Fibroblast of lung (primary cell): ENCODE measurements around the gene STAT4.

Source experiments
- EZH2 ChIP-seq: IDR thresholded peaks from 2 replicates; pipeline ENCODE4 v1.5.1; 2012; ENCODE audit warnings: low read length, control low read depth, mild to moderate bottlenecking; ENCODE audit errors: missing control alignments
- TF ChIP-seq, protein P1 (sequence below), 2 donors: IDR thresholded peaks in 1 of 2; conservative IDR thresholded peaks in 1 of 2; 1 replicate in 1 of 2; 2 replicates in 1 of 2; pipeline ENCODE4 v1.5.1; 2011 to 2012; ENCODE audit warnings: low read length in 2 of 2, control low read depth in 1 of 2, inconsistent platforms in 1 of 2, low read depth in 1 of 2, mild to moderate bottlenecking in 1 of 2

- TF ChIP-seq, protein P1, sequence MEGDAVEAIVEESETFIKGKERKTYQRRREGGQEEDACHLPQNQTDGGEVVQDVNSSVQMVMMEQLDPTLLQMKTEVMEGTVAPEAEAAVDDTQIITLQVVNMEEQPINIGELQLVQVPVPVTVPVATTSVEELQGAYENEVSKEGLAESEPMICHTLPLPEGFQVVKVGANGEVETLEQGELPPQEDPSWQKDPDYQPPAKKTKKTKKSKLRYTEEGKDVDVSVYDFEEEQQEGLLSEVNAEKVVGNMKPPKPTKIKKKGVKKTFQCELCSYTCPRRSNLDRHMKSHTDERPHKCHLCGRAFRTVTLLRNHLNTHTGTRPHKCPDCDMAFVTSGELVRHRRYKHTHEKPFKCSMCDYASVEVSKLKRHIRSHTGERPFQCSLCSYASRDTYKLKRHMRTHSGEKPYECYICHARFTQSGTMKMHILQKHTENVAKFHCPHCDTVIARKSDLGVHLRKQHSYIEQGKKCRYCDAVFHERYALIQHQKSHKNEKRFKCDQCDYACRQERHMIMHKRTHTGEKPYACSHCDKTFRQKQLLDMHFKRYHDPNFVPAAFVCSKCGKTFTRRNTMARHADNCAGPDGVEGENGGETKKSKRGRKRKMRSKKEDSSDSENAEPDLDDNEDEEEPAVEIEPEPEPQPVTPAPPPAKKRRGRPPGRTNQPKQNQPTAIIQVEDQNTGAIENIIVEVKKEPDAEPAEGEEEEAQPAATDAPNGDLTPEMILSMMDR (conservative IDR thresholded peaks at IDR 0.05 in 1 of 2, IDR thresholded peaks at IDR 0.05 in 1 of 2; ENCODE audit: low read depth in 1 of 2, low read length in 2 of 2): no peak
- TF ChIP-seq EZH2: no peak
Measured at GRCh38 chr2:191038741-191039140, 112.1 kb downstream of the STAT4 start.
